Stimulated activated CD4-positive, alpha-beta T cell treated with anti-CD3 and anti-CD28 coated beads, Interleukin-4, amount 100 ng/mL, for 48 hours (primary cell): ENCODE results near the gene THY1.

Source experiments
- DNase-seq, 2 donors: peaks; one replicate each; pipeline ENCODE4 v3.0.0-alpha.2; 2020; ENCODE audit warnings: low read depth in 2 of 2

The THY1 gene

DNA sequence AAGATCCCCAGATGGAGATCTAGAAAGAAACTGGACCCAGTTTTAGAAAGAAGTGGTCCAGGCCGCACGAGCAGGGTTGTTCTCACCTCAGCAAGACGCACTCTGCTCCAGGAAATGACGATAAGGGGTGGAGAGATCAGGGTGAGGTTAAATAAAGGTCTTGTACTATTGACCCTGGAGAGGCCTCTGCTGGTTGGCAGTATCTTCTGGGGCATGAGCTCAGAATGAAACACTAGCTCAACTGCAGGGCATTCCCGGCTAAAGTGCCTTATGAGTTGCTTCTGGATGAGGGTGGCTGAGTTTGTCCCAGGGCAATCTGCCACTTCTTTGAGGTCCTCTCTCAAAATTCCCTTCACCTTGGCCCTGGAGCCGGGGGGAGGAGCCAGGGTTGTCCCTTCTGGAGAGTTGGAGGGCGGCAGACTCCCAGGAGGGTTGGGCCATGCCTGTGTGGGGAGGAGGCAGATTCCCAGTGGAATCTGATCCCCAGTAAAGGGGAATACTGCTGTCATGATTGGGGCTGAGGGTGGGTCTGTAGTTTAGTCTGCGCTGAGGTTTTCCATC lies 52.4 kb downstream of the THY1 start:
- no peak for DNase-seq

DNA sequence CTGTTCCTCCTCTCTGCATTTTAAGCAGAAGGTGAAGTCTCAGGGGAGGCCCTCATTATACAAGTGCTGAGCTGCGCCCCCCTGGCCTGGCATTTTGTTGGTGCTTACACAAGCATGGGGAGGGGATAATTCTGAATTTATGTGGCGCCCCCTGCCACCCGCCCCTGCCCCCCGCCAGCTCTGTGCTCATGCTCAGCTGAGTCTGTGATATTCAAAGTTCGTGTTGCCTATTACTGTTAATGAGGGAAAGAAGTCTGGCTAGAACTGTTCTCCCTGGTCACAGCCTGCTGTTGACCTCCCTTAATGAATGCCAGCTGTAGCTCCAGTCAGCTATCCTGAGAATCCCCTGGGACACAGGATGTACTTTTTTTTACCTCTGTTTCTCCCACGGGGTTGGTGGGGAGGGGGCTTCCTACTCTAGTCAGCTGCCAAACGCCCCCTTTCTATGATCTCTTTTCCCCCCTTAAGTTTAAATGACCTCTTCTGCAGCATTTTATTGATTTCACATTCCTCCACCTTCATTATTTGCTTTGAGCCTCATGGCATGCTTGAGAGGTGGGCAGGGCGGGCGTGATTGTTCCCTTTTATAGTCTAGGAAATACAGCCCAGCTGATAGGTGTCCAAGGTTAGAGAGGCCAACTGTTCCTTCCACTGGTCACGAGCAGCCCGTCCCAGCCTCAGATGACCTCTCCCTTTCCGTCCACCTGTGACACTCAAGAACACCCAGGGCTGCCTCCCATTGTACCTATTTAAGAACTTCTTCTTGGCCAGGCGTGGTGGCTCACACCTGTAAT lies 53.6 kb downstream of the THY1 start:
- DNase-seq = no peak

DNA sequence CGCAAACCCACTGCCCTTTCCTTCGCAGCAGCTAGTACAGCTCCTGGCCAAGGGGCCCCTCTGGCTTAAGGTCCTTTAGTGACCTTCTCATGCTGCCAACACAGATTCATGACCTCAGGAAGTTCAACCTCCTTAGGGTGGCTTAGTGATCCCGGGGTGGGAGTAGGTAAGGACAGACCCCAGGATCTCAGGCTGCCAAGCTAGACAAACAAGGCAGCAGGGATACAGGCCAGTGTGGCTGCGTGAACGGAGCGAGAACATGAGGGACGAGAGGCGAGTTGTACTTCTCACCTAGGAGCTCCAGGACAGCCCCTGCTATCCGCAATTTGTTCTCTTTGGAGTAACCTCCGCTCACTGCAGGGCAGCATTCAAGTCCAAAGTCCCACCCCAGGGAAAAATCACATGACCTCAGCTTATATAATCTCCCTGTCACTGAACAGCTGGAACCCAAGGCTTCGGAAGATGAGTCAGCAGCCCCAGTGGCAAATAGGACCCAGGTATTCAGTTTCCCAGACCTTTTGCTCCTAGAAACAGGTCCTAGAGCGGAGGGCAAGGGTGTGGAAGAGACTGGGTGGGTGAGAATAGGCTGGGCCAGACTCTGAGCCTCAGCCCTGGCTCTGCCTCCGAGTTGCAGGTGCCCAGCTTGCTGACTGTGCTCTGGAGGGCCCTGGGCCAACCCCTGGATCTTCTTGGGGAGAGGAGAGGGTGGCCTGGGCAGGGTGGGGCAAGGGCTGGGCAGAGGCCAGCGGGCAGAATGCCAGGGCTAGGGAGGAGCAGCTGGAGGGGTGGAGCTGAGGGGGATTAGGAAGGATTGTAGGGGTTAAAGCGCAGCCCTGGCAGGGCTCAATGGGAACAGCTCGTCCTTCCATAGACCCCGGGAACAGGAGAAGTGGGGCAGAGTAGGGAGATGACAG lies 54.6 kb downstream of the THY1 start:
- DNase-seq = no peak

DNA sequence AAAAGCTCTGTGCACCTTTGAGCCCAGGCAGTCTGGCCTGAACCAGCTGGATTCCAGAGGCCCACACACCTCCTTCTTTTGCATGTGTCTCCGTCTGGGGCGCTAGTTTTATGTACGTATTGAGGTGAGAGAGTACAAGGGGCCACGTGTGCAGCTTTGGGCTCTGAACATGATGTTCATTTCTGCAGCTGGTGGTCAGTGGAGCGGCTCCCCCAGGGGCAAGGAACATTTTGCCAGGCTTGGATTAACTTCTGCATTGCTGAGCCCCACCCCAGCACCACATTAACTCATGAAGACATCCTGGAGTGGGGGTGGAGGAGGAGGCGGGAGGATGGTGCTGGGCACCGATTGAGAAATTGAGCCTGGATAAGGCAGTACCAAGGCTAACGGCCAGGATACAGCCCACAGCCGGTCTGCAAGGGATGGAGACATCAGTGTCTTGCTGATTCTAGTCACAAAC lies 55.3 kb downstream of the THY1 start:
- DNase-seq = no peak
